Islet precursor cell (in vitro differentiated cells): ENCODE results near the gene RIN3.

Experiments
- DNase-seq: peaks from one replicate; pipeline ENCODE4 v3.0.0-alpha.2; 2018

RIN3 gene

GRCh38 chr14:92693998-92694795 is 180.6 kb downstream of the RIN3 start:
- no peak for DNase-seq

GRCh38 chr14:92694807-92695206 is 181.2 kb downstream of the RIN3 start:
- no peak for DNase-seq

GRCh38 chr14:92695562-92695961 is 182.0 kb downstream of the RIN3 start:
- DNase-seq = no peak

GRCh38 chr14:92696366-92696765 is 182.8 kb downstream of the RIN3 start:
- no peak for DNase-seq

- DNase-seq = no peak
Measured at GRCh38 chr14:92698393-92698792, 184.8 kb downstream of the RIN3 start.

- no peak for DNase-seq
Measured at GRCh38 chr14:92701826-92702225, 188.2 kb downstream of the RIN3 start.

- DNase-seq = no peak
Measured at GRCh38 chr14:92702441-92702918, 188.9 kb downstream of the RIN3 start.

GRCh38 chr14:92703516-92703915 is 189.9 kb downstream of the RIN3 start:
- no peak for DNase-seq

GRCh38 chr14:92704036-92704804 is 190.6 kb downstream of the RIN3 start:
- DNase-seq = no peak

GRCh38 chr14:92704821-92705220 is 191.2 kb downstream of the RIN3 start:
- no peak for DNase-seq

GRCh38 chr14:92706386-92706785 is 192.8 kb downstream of the RIN3 start:
- DNase-seq = no peak

- no peak for DNase-seq
Measured at GRCh38 chr14:92709340-92710000, 195.9 kb downstream of the RIN3 start.

- DNase-seq = no peak
Measured at GRCh38 chr14:92710001-92710341, 196.4 kb downstream of the RIN3 start.

- no peak for DNase-seq
Measured at GRCh38 chr14:92711976-92712653, 198.5 kb downstream of the RIN3 start.

- DNase-seq = no peak
Measured at GRCh38 chr14:92712654-92713051, 199.1 kb downstream of the RIN3 start.

- peak; percentile 82 for DNase-seq
Measured at GRCh38 chr14:92714739-92715307, 201.2 kb downstream of the RIN3 start.

- DNase-seq = no peak
Measured at GRCh38 chr14:92716131-92716530, 202.6 kb downstream of the RIN3 start.

GRCh38 chr14:92717571-92718042 is 204.0 kb downstream of the RIN3 start:
- peak; percentile 61 for DNase-seq

- DNase-seq = no peak
Measured at GRCh38 chr14:92718664-92719063, 205.1 kb downstream of the RIN3 start.

- DNase-seq = no peak
Measured at GRCh38 chr14:92719421-92719820, 205.8 kb downstream of the RIN3 start.

- no peak for DNase-seq
Measured at GRCh38 chr14:92719890-92720323, 206.3 kb downstream of the RIN3 start.
